ENCODE measurements around the gene NAPB. TPM values are rescaled to one million over a fixed set of nuclear protein-coding genes. Genes with fewer than 3 reads are reported as not detected.

The NAPB gene
- total RNA-seq, 2 experiments from 2014 or later, result 15.6 to 18.7 TPM

DNA sequence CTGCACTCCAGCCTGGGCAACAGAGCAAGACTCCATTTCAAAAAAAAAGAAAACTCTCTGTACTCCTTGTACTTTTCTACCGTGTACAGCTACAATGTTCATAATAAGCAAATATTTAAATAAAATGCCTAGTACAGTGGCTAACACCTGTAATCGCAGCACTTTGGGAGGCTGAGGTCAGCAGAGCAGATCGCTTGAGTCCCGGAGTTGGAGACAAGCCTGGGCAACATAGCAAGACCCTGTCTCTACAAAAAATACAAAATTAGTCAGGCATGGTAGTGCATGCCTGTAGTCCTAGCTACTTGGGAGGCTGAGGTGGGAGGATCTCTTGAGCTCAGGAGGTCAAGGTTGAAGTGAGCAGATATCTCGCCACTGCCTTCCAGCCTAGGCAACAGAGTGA is 5.7 kb downstream of the NAPB start:
- no peaks in the 10 kb centered on the region for H3K9me3 Mint-ChIP-seq (ENCODE audit: insufficient read depth)
- no peak overlapping the region for H3K27ac Mint-ChIP-seq
- ChIA-PET POLR2A (interaction anchor here (0.6 to 1.8 kb wide), 3 partner anchors 15 to 66 kb away, joined by 3 to 5 read pairs (median 3); partner anchors contain the start of gene NXT1), CTCF (interaction anchor here (1.0 to 2.9 kb wide), 5 partner anchors 9 to 65 kb away, joined by 3 to 11 read pairs (median 4); partner anchors contain the start of gene NXT1)
- H3K36me3 Mint-ChIP-seq (ENCODE audit: low read depth), result peaks cover 26% of the 10 kb centered on the region
- peaks cover 60% of the 10 kb centered on the region for H3K4me1 Mint-ChIP-seq (ENCODE audit: low read depth)
- H3K4me3 Mint-ChIP-seq, result no peak overlapping the region
- ATAC-seq, result no peak
- H3K27me3 Mint-ChIP-seq (ENCODE audit: low read depth), result no peaks in the 10 kb centered on the region
- DNase-seq, result no peak

DNA sequence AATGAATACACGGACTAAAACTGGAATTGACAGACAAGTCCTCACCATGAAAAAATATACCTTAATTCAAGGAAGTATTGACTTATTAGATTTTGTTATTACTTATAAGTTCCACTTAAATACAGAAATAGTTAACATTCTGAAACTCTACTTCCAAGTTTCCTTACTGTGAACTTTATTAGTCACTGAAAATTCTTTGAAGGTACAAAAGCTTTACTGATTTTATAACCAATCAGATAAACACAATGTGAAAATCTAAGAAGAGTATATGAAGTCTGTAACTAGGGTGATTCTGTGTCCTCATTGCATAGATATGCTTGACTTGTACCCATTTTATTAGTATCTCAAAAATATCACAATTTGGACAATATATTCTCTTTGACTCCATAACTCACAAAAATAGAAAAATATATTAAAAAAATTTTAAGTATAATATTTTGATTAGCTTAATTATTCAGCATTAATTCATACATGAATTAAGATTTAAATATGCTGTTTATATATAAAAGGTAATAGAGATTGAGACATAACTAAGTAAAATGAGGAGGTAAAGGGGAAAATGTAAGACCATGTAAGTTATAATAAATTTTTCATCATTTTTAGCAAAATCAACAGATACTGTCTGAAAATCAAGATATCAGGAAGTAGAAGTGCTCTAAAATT is 6.6 kb downstream of the NAPB start:
- Mint-ChIP-seq H3K9me3 (ENCODE audit: insufficient read depth) (no peaks in the 10 kb centered on the region), H3K4me3 (no peak overlapping the region), H3K27ac (no peak overlapping the region), H3K27me3 (ENCODE audit: low read depth) (no peaks in the 10 kb centered on the region), H3K36me3 (ENCODE audit: low read depth) (peaks cover 22% of the 10 kb centered on the region), H3K4me1 (ENCODE audit: low read depth) (peaks cover 57% of the 10 kb centered on the region)
- ChIA-PET POLR2A (interaction anchor here (1.8 kb wide), 1 partner anchor 65 kb away, joined by 5 read pairs; the partner anchor contains the start of gene NXT1), CTCF (interaction anchor here (0.9 to 1.7 kb wide), 5 partner anchors 11 to 65 kb away, joined by 3 to 5 read pairs (median 4); partner anchors contain the start of gene NXT1)
- DNase-seq (no peak), ATAC-seq (no peak)

DNA sequence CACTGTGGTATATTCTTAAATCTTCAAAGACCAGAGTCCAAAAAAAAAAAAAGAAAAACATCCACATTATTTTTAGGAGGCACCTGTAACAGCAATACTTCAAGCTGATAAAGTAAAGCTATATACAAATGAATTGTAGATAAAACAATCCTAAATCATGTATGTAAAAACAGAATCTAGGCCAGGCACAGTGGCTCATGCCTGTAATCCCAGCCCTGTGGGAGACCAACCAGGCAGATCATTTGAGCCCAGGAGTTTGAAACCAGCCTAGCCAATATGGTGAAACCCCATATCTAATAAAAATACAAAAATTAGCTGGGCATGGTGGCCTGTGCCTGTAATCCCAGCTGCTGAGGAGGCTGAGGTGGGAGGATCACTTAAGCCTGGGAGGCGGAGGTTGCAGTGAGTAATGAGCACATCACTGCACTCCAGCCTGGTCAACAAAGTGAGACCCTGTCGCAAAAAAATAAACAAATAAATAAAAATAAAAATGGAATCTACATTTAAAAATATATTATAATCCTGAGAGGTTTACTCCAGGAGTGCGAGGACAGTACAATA is 7.3 kb downstream of the NAPB start:
- Mint-ChIP-seq H3K36me3 (ENCODE audit: low read depth) (peaks cover 22% of the 10 kb centered on the region), H3K27me3 (ENCODE audit: low read depth) (no peaks in the 10 kb centered on the region), H3K4me1 (ENCODE audit: low read depth) (peaks cover 50% of the 10 kb centered on the region), H3K27ac (no peak overlapping the region), H3K9me3 (ENCODE audit: insufficient read depth) (no peaks in the 10 kb centered on the region), H3K4me3 (no peak overlapping the region)
- DNase-seq (no peak), ATAC-seq (no peak)
- ChIA-PET POLR2A (interaction anchor here (1.8 kb wide), 1 partner anchor 64 kb away, joined by 5 read pairs; the partner anchor contains the start of gene NXT1), CTCF (interaction anchor here (0.7 to 1.1 kb wide), 4 partner anchors 12 to 56 kb away, joined by 3 to 5 read pairs (median 3); no protein-coding TSS in a partner anchor)

DNA sequence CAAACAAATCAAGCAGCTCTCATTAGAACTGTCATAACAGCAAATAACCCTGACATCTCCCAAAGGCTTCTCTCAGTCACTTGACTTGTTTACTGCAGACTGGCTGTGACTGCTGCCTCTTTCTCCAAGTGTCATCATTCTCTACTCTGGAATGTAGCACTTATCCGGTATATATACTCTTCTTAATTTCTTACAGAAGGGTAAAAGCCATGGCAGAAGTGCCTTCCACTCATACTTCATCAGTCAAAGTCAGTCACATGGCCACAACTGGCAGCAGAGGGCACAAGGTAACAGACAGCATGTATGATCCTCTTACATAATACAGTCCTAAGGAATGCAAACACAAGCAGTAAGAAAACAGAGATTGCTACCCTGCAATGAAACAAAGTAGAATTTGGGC is 9.3 kb downstream of the NAPB start:
- CTCF ChIA-PET, result interaction anchor here (0.8 to 1.0 kb wide), 2 partner anchors 8 to 9 kb away, joined by 3 to 5 read pairs; partner anchors contain the start of gene NAPB
- no peak overlapping the region for H3K27ac Mint-ChIP-seq

DNA sequence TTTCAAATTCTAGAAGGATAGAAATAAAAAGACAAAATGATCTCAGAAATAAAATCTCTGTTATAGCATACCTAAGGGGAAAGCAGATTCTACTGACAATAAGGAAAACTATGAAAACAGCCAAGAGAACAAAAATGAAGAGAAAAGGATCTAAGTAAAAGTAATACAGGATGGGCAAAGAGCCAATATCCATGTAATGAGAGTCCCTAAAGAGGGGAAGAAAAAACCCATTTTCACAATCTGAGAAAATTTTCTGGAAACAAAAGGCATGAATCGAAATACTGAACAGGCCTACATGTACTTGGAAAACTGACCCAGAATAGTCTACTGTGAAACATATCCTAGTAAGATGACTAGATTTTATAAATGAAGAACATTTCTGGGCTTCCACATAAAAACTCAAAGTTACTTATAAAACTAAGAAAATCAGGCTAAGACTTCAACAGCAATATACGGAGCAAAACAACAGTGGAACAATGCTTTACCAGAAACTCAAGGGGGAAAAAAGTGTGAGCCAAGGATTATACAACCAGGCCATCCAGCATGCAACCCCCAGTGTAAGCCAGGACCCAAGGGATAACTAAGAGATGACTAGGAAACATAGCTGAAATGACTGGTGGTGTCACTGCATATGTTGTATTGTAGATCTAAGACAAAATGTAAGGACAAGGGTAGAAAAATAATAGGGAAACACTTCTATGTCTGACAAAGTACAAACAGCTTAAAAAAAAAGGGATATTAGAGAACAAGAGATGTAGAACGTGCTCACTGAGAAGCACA is 10.2 kb downstream of the NAPB start:
- ChIA-PET CTCF (interaction anchor here (0.8 to 1.3 kb wide), 3 partner anchors 9 to 61 kb away, joined by 3 to 6 read pairs (median 5); partner anchors contain the start of gene NAPB), POLR2A (interaction anchor here (0.7 kb wide), 1 partner anchor 14 kb away, joined by 5 read pairs; no protein-coding TSS in a partner anchor)
- no peak overlapping the region for H3K27ac Mint-ChIP-seq
- no peak overlapping the region for H3K4me3 Mint-ChIP-seq
- H3K9me3 Mint-ChIP-seq (ENCODE audit: insufficient read depth), result no peaks in the 10 kb centered on the region
- H3K4me1 Mint-ChIP-seq (ENCODE audit: low read depth), result peaks cover 43% of the 10 kb centered on the region
- H3K36me3 Mint-ChIP-seq (ENCODE audit: low read depth), result peaks cover 25% of the 10 kb centered on the region
- ATAC-seq (no peak), DNase-seq (no peak)
- H3K27me3 Mint-ChIP-seq (ENCODE audit: low read depth), result no peaks in the 10 kb centered on the region

More for the DNA sequence above, 9.3 kb downstream of the NAPB start:
- POLR2A ChIA-PET, result interaction anchor here (0.7 kb wide), 1 partner anchor 13 kb away, joined by 5 read pairs; no protein-coding TSS in a partner anchor
- peaks cover 49% of the 10 kb centered on the region for H3K4me1 Mint-ChIP-seq (ENCODE audit: low read depth)
- H3K4me3 Mint-ChIP-seq, result no peak overlapping the region
- no peaks in the 10 kb centered on the region for H3K9me3 Mint-ChIP-seq (ENCODE audit: insufficient read depth)
- DNase-seq (no peak), ATAC-seq (no peak)
- H3K27me3 Mint-ChIP-seq (ENCODE audit: low read depth), result no peaks in the 10 kb centered on the region
- H3K36me3 Mint-ChIP-seq (ENCODE audit: low read depth), result peaks cover 26% of the 10 kb centered on the region

DNA sequence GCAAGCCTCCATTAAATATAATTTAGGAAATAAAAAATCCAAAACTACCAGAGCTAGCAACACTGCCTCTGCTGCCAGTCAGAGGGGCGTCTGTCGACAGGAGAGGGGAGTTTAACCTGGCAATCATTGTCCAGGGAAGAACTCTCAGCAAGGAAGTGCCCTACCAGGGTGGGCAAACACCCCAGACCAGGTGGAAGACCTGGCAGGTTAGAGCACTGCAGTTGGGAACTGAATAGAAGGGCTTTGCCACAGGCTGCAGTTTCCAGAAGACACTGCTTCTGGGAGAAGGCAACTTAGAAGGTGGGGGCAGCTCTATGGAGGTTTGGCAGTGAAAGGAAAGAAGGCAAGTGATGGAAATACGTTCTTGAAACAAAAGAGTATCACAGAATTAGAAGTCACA is 11.5 kb downstream of the NAPB start:
- H3K9me3 Mint-ChIP-seq (ENCODE audit: insufficient read depth), result no peaks in the 10 kb centered on the region
- H3K4me1 Mint-ChIP-seq (ENCODE audit: low read depth), result peaks cover 36% of the 10 kb centered on the region
- no peak overlapping the region for H3K4me3 Mint-ChIP-seq
- DNase-seq (no peak), ATAC-seq (no peak)
- H3K27me3 Mint-ChIP-seq (ENCODE audit: low read depth), result no peaks in the 10 kb centered on the region
- ChIA-PET POLR2A (interaction anchor here (1.0 kb wide), 2 partner anchors 11 to 59 kb away, joined by 4 to 5 read pairs; partner anchors contain the start of genes NAPB and NXT1), CTCF (interaction anchor here (0.9 to 1.7 kb wide), 5 partner anchors 8 to 60 kb away, joined by 3 to 8 read pairs (median 5); partner anchors contain the start of gene NAPB)
- H3K36me3 Mint-ChIP-seq (ENCODE audit: low read depth), result peaks cover 19% of the 10 kb centered on the region
- peak overlapping the region; percentile 2 for H3K27ac Mint-ChIP-seq

DNA sequence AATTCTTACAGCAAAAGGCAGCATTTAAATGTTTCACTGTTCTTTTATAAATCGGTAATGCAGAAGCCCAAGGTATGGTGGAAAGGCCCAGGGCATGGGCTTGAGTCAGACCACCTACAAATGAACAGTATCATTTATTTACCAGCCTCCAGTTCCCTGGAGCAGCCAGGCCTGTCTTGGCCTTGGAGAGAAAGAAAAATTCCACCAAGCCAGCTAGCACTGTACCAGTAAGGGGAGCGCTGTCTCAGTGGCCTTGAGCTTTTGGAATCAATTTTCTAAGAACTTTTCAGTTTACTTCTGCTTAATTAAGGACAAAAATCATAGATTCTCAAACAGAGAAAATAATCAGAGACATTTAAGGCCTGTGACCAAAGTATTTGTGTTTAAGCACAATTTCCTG is 12.3 kb downstream of the NAPB start:
- Mint-ChIP-seq H3K27me3 (ENCODE audit: low read depth) (no peaks in the 10 kb centered on the region), H3K4me1 (ENCODE audit: low read depth) (peaks cover 35% of the 10 kb centered on the region), H3K9me3 (ENCODE audit: insufficient read depth) (no peaks in the 10 kb centered on the region), H3K36me3 (ENCODE audit: low read depth) (peaks cover 19% of the 10 kb centered on the region), H3K4me3 (no peak overlapping the region), H3K27ac (no peak overlapping the region)
- ATAC-seq (no peak), DNase-seq (no peak)
- ChIA-PET POLR2A (interaction anchor here (1.0 kb wide), 1 partner anchor 58 kb away, joined by 5 read pairs; the partner anchor contains the start of gene NXT1), CTCF (interaction anchor here (0.9 to 1.7 kb wide), 4 partner anchors 8 to 13 kb away, joined by 3 to 8 read pairs (median 4); partner anchors contain the start of gene NAPB)

DNA sequence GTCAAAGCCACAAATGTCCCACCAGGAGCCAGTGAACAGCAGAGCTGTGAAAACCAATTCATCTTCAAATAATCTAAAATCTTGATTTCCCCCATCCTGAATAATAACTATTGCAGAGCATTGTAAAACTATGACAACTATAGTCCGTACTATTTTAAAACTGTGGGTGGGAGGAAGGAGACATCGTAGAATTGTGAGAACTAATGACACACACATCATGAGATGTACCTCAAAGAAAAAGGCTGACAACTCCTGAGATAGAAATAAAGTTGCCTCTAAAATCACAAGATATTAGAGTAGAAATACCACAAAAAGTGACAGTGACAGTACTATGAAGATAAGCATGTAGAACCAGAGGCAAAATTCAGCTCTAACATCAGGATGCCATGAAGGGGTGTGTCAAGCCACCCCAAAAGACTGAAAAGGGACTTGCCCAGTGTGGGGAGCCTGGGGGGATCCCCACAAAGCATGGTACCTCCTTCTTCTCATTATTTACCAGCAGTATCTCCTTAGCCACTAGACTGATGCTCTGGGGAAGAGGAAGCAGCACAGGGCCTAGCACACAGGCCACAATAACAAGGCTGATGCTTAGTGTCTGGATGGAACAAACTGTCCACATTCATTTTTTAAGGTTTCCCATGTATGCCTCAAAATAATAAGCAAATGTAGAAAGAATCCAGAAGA is 13.4 kb downstream of the NAPB start:
- Mint-ChIP-seq H3K27ac (no peak overlapping the region), H3K27me3 (ENCODE audit: low read depth) (no peaks in the 10 kb centered on the region), H3K4me3 (no peak overlapping the region), H3K9me3 (ENCODE audit: insufficient read depth) (no peaks in the 10 kb centered on the region), H3K36me3 (ENCODE audit: low read depth) (peaks cover 17% of the 10 kb centered on the region), H3K4me1 (ENCODE audit: low read depth) (peaks cover 27% of the 10 kb centered on the region)
- DNase-seq (no peak), ATAC-seq (peak; percentile 69)
- POLR2A ChIA-PET, result interaction anchor here (1.0 kb wide), 1 partner anchor 10 kb away, joined by 3 read pairs; no protein-coding TSS in a partner anchor
- CTCF ChIA-PET, result interaction anchor here (1.5 to 2.7 kb wide), 3 partner anchors 10 to 58 kb away, joined by 7 to 11 read pairs (median 8); partner anchors contain the start of gene NXT1

DNA sequence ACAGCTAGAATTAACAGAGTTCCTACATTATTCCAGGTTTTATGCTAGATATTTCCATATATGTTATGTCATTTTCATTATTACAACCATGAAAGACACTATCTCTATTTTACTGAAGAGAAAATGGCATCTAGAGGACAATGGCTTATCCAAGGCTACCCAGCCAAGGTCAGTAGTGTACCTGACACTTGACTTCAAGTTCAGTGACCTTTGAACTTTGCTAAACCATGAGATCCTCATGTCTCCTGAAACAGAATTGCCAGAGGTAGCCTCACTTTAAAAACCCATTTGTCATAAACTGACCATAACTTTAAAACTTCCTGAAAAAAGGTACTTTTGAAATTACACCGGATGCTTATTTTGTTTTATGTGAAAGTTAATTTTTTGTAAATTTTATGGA is 14.4 kb downstream of the NAPB start:
- Mint-ChIP-seq H3K27me3 (ENCODE audit: low read depth) (no peaks in the 10 kb centered on the region), H3K27ac (no peak overlapping the region), H3K4me1 (ENCODE audit: low read depth) (peaks cover 27% of the 10 kb centered on the region), H3K4me3 (no peak overlapping the region), H3K36me3 (ENCODE audit: low read depth) (peaks cover 23% of the 10 kb centered on the region), H3K9me3 (ENCODE audit: insufficient read depth) (no peaks in the 10 kb centered on the region)
- POLR2A ChIA-PET, result interaction anchor here (0.8 kb wide), 1 partner anchor 14 kb away, joined by 3 read pairs; the partner anchor contains the start of gene NAPB
- CTCF ChIA-PET, result interaction anchor here (1.2 to 2.7 kb wide), 4 partner anchors 11 to 57 kb away, joined by 4 to 11 read pairs (median 8); partner anchors contain the start of gene NXT1
- no peak for DNase-seq
- no peak for ATAC-seq

DNA sequence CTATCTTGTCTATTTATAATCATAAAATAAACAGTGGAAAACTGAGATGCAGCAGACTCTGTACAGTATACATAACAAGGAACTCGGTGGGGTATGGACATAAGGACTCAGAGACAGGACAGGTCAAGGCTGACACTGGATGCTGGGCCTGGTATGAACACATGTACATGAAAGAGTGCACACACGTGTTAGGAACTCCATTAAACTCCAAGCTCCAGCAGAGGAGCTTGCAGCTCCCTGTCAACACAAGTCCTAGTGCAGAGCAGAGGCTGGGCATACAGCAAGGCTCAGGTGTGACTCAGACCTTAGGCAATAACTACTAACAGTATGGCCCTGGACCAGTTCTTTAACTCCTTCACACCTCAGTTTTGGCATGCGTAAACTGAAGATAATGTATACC is 17.1 kb downstream of the NAPB start:
- DNase-seq (no peak), ATAC-seq (no peak)
- POLR2A ChIA-PET, result no interaction called here
- H3K27me3 Mint-ChIP-seq (ENCODE audit: low read depth), result no peaks in the 10 kb centered on the region
- no peak overlapping the region for H3K27ac Mint-ChIP-seq
- H3K4me1 Mint-ChIP-seq (ENCODE audit: low read depth), result peaks cover 48% of the 10 kb centered on the region
- peaks cover 40% of the 10 kb centered on the region for H3K36me3 Mint-ChIP-seq (ENCODE audit: low read depth)
- H3K4me3 Mint-ChIP-seq, result no peak overlapping the region
- H3K9me3 Mint-ChIP-seq (ENCODE audit: insufficient read depth), result no peaks in the 10 kb centered on the region
- CTCF ChIA-PET, result interaction anchor here (1.3 to 2.4 kb wide), 4 partner anchors 11 to 43 kb away, joined by 4 to 8 read pairs (median 5); no protein-coding TSS in a partner anchor
